ENCODE data around the gene MAPKAPK5. TPM values are rescaled to one million over a fixed set of nuclear protein-coding genes. Genes with fewer than 3 reads are reported as not detected.
A peak's percentile ranks its signal among the peaks of the same experiment; 100 is the strongest.

Gene MAPKAPK5
- total RNA-seq (61.1 TPM), polyA plus RNA-seq (10 to 100 TPM; 27.5 to 33.5 (median 32.1) TPM)

GRCh38 chr12:111841750-111842555 lies at the start of gene MAPKAPK5:
Gene MAPKAPK5 (plus strand): TSS chr12:111842228. CDS start chr12:111842734, 506 bp downstream.
- Histone ChIP-seq H3K4me3 (ENCODE audit: low read depth, low read length) (peak within 1 kb of the TSS; percentile 100), H3K36me3 (ENCODE audit: control insufficient read depth, insufficient read depth, low read length) (peaks cover 21% of the 10 kb centered on the region), H3K9me3 (ENCODE audit: control insufficient read depth in 2 of 2, low read length in 2 of 2) (no peaks in the 10 kb centered on the region), H3K27ac (ENCODE audit: insufficient read depth, low read length, poor library complexity, severe bottlenecking) (peak within 1 kb of the TSS; percentile 91), H3K27me3 (ENCODE audit: control insufficient read depth, insufficient read depth, low read length) (no peaks in the 10 kb centered on the region), H3K4me1 (ENCODE audit: control insufficient read depth, insufficient read depth, low read length, poor library complexity, severe bottlenecking) (peaks cover 46% of the 10 kb centered on the region)
- ATAC-seq (ENCODE audit: low read depth in 2 of 2) (peak; percentile 93 to 96), DNase-seq (peak; percentile 94 to 98 (median 97))
- peak within 1 kb of the TSS; percentile 99 to 100 (median 99) for H3K27ac Mint-ChIP-seq
- H3K36me3 Mint-ChIP-seq = peaks cover 33% of the 10 kb centered on the region
- peak within 1 kb of the TSS; percentile 97 to 99 (median 98) for H3K4me3 Mint-ChIP-seq
- H3K4me1 Mint-ChIP-seq = peaks cover 24 to 74% (median 46%) of the 10 kb centered on the region in 4 donors
- H3K27me3 Mint-ChIP-seq = peaks cover 7% of the 10 kb centered on the region
- no peaks in the 10 kb centered on the region for H3K9me3 Mint-ChIP-seq

DNA sequence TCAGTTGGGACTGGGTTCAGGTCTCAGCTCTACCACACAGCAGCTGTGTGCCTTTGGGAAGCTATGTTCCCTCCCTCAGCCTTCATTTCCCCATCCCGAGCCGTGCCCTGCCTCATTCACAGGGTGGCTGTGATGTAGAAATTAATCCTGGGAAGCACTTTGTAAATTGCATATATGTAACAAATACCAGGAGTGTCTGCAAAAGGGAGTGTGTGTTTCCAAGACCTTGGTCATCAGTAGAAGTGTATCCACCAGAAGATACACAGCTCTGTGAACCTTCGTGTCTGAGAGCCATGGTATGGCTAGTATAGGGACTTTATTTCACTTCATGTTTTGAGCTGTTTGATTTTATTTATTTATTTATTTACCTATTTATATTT lies 49.2 kb upstream of the MAPKAPK5 start:
- Mint-ChIP-seq H3K27ac (no peak overlapping the region), H3K4me3 (no peak overlapping the region), H3K27me3 (no peaks in the 10 kb centered on the region), H3K4me1 (no peaks in the 10 kb centered on the region), H3K36me3 (no peaks in the 10 kb centered on the region), H3K9me3 (no peaks in the 10 kb centered on the region)
- DNase-seq = no peak
- Histone ChIP-seq H3K27ac (ENCODE audit: insufficient read depth, low read length, poor library complexity, severe bottlenecking) (no peak overlapping the region), H3K36me3 (ENCODE audit: control insufficient read depth, insufficient read depth, low read length) (no peaks in the 10 kb centered on the region), H3K9me3 (ENCODE audit: control insufficient read depth in 2 of 2, low read length in 2 of 2) (no peaks in the 10 kb centered on the region), H3K4me3 (ENCODE audit: low read depth, low read length) (no peak overlapping the region), H3K4me1 (ENCODE audit: control insufficient read depth, insufficient read depth, low read length, poor library complexity, severe bottlenecking) (no peaks in the 10 kb centered on the region), H3K27me3 (ENCODE audit: control insufficient read depth, insufficient read depth, low read length) (no peaks in the 10 kb centered on the region)
- no peak for ATAC-seq (ENCODE audit: low read depth in 2 of 2)

DNA sequence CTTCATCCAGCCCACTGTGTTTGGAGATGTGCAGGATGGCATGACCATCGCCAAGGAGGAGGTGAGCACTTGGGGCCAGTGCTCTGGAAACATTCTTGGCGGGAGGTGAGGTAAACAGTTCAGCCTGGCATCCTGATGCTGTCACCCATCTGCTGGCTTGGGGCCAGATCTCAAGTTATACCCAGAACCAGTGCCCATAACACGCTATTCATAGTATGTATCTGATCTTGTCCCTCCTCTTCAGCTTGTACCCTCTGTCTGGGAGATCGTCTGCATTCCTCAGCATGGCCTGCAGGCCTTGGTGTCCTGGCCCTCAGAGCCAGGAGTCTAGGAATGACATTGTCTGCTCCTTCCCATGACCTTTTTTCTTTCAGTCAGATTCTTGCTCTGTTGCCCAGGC lies 43.8 kb upstream of the MAPKAPK5 start:
- H3K9me3 Mint-ChIP-seq = no peaks in the 10 kb centered on the region
- H3K9me3 ChIP-seq (ENCODE audit: control insufficient read depth in 2 of 2, low read length in 2 of 2) = no peaks in the 10 kb centered on the region
- no peak overlapping the region for H3K27ac ChIP-seq (ENCODE audit: insufficient read depth, low read length, poor library complexity, severe bottlenecking)
- H3K36me3 Mint-ChIP-seq = peaks cover 5% of the 10 kb centered on the region
- H3K4me3 ChIP-seq (ENCODE audit: low read depth, low read length) = no peak overlapping the region
- no peaks in the 10 kb centered on the region for H3K4me1 ChIP-seq (ENCODE audit: control insufficient read depth, insufficient read depth, low read length, poor library complexity, severe bottlenecking)
- H3K4me3 Mint-ChIP-seq = no peak overlapping the region
- ATAC-seq (ENCODE audit: low read depth in 2 of 2) (no peak), DNase-seq (no peak)
- no peaks in the 10 kb centered on the region for H3K27me3 ChIP-seq (ENCODE audit: control insufficient read depth, insufficient read depth, low read length)
- H3K27me3 Mint-ChIP-seq = no peaks in the 10 kb centered on the region
- H3K36me3 ChIP-seq (ENCODE audit: control insufficient read depth, insufficient read depth, low read length) = no peaks in the 10 kb centered on the region
- H3K27ac Mint-ChIP-seq = no peak overlapping the region
- H3K4me1 Mint-ChIP-seq = no peaks in the 10 kb centered on the region

- H3K9me3 ChIP-seq (ENCODE audit: control insufficient read depth in 2 of 2, low read length in 2 of 2) = no peaks in the 10 kb centered on the region
- H3K27me3 ChIP-seq (ENCODE audit: control insufficient read depth, insufficient read depth, low read length) = no peaks in the 10 kb centered on the region
- no peak overlapping the region for H3K4me3 ChIP-seq (ENCODE audit: low read depth, low read length)
- no peak overlapping the region for H3K4me3 Mint-ChIP-seq
- H3K9me3 Mint-ChIP-seq = no peaks in the 10 kb centered on the region
- H3K36me3 Mint-ChIP-seq = peaks cover 5% of the 10 kb centered on the region
- no peak overlapping the region for H3K27ac Mint-ChIP-seq
- H3K4me1 Mint-ChIP-seq = no peaks in the 10 kb centered on the region
- no peaks in the 10 kb centered on the region for H3K27me3 Mint-ChIP-seq
- no peak overlapping the region for H3K27ac ChIP-seq (ENCODE audit: insufficient read depth, low read length, poor library complexity, severe bottlenecking)
- DNase-seq = no peak
- H3K36me3 ChIP-seq (ENCODE audit: control insufficient read depth, insufficient read depth, low read length) = no peaks in the 10 kb centered on the region
- no peak for ATAC-seq (ENCODE audit: low read depth in 2 of 2)
- no peaks in the 10 kb centered on the region for H3K4me1 ChIP-seq (ENCODE audit: control insufficient read depth, insufficient read depth, low read length, poor library complexity, severe bottlenecking)
These were observed 42.3 kb upstream of the MAPKAPK5 start for GRCh38 chr12:111799758-111800157.

DNA sequence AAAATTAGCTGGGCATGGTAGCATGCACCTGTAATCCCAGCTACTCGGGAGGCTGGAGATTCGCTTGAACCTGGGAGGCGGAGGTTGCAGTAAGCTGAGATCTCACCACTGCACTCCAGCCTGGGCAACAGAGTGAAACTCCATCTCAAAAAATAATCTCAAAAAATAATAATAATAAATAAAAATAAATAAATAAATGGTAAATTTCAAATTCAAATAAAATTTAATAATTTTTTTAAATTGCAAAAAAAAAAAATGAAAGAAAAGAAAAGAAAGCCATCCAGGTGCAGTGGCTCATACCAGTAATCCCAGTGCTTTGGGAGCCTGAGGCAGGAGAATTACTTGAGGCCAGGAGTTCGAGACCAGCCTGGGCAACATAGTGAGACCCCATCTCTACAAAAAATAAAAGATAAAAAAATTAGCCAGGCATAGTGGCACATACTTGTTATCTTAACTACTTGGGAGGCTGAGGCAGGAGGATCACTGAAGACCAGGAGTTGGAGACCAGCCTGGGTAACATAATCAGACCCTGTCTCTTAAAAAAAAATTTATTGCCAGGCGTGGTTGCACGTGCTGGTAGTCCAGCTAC lies 38.9 kb upstream of the MAPKAPK5 start:
- DNase-seq = no peak
- Mint-ChIP-seq H3K27ac (no peak overlapping the region), H3K4me1 (no peaks in the 10 kb centered on the region), H3K4me3 (no peak overlapping the region), H3K9me3 (no peaks in the 10 kb centered on the region), H3K27me3 (no peaks in the 10 kb centered on the region), H3K36me3 (peaks cover 5% of the 10 kb centered on the region)
- Histone ChIP-seq H3K4me1 (ENCODE audit: control insufficient read depth, insufficient read depth, low read length, poor library complexity, severe bottlenecking) (no peaks in the 10 kb centered on the region), H3K9me3 (ENCODE audit: control insufficient read depth in 2 of 2, low read length in 2 of 2) (no peaks in the 10 kb centered on the region), H3K27ac (ENCODE audit: insufficient read depth, low read length, poor library complexity, severe bottlenecking) (no peak overlapping the region), H3K27me3 (ENCODE audit: control insufficient read depth, insufficient read depth, low read length) (no peaks in the 10 kb centered on the region), H3K4me3 (ENCODE audit: low read depth, low read length) (no peak overlapping the region), H3K36me3 (ENCODE audit: control insufficient read depth, insufficient read depth, low read length) (no peaks in the 10 kb centered on the region)
- no peak for ATAC-seq (ENCODE audit: low read depth in 2 of 2)

GRCh38 chr12:111803851-111804250 lies 38.2 kb upstream of the MAPKAPK5 start:
- Mint-ChIP-seq H3K27ac (no peak overlapping the region), H3K4me3 (no peak overlapping the region), H3K27me3 (peaks cover 4% of the 10 kb centered on the region), H3K36me3 (peaks cover 5% of the 10 kb centered on the region), H3K9me3 (no peaks in the 10 kb centered on the region), H3K4me1 (no peaks in the 10 kb centered on the region)
- Histone ChIP-seq H3K36me3 (ENCODE audit: control insufficient read depth, insufficient read depth, low read length) (no peaks in the 10 kb centered on the region), H3K27me3 (ENCODE audit: control insufficient read depth, insufficient read depth, low read length) (no peaks in the 10 kb centered on the region), H3K27ac (ENCODE audit: insufficient read depth, low read length, poor library complexity, severe bottlenecking) (no peak overlapping the region), H3K4me3 (ENCODE audit: low read depth, low read length) (no peak overlapping the region), H3K9me3 (ENCODE audit: control insufficient read depth in 2 of 2, low read length in 2 of 2) (no peaks in the 10 kb centered on the region), H3K4me1 (ENCODE audit: control insufficient read depth, insufficient read depth, low read length, poor library complexity, severe bottlenecking) (no peaks in the 10 kb centered on the region)
- DNase-seq (no peak), ATAC-seq (ENCODE audit: low read depth in 2 of 2) (no peak)

GRCh38 chr12:111806304-111806703 lies 35.7 kb upstream of the MAPKAPK5 start:
- Histone ChIP-seq H3K4me1 (ENCODE audit: control insufficient read depth, insufficient read depth, low read length, poor library complexity, severe bottlenecking) (no peaks in the 10 kb centered on the region), H3K9me3 (ENCODE audit: control insufficient read depth in 2 of 2, low read length in 2 of 2) (no peaks in the 10 kb centered on the region), H3K36me3 (ENCODE audit: control insufficient read depth, insufficient read depth, low read length) (no peaks in the 10 kb centered on the region), H3K27me3 (ENCODE audit: control insufficient read depth, insufficient read depth, low read length) (no peaks in the 10 kb centered on the region), H3K27ac (ENCODE audit: insufficient read depth, low read length, poor library complexity, severe bottlenecking) (no peak overlapping the region), H3K4me3 (ENCODE audit: low read depth, low read length) (no peak overlapping the region)
- no peak for ATAC-seq (ENCODE audit: low read depth in 2 of 2)
- Mint-ChIP-seq H3K36me3 (no peaks in the 10 kb centered on the region), H3K4me1 (no peaks in the 10 kb centered on the region), H3K9me3 (no peaks in the 10 kb centered on the region), H3K27ac (no peak overlapping the region), H3K27me3 (peaks cover 4% of the 10 kb centered on the region), H3K4me3 (no peak overlapping the region)
- no peak for DNase-seq

GRCh38 chr12:111807232-111807631 lies 34.8 kb upstream of the MAPKAPK5 start:
- ATAC-seq (ENCODE audit: low read depth in 2 of 2) = no peak
- H3K9me3 ChIP-seq (ENCODE audit: control insufficient read depth in 2 of 2, low read length in 2 of 2) = no peaks in the 10 kb centered on the region
- H3K36me3 ChIP-seq (ENCODE audit: control insufficient read depth, insufficient read depth, low read length) = no peaks in the 10 kb centered on the region
- H3K27ac ChIP-seq (ENCODE audit: insufficient read depth, low read length, poor library complexity, severe bottlenecking) = no peak overlapping the region
- DNase-seq = no peak
- Mint-ChIP-seq H3K4me3 (no peak overlapping the region), H3K27ac (no peak overlapping the region), H3K9me3 (peaks cover 0 to 1% (median 0%) of the 10 kb centered on the region in 7 donors), H3K27me3 (peaks cover 4% of the 10 kb centered on the region), H3K4me1 (no peaks in the 10 kb centered on the region), H3K36me3 (no peaks in the 10 kb centered on the region)
- H3K27me3 ChIP-seq (ENCODE audit: control insufficient read depth, insufficient read depth, low read length) = no peaks in the 10 kb centered on the region
- no peaks in the 10 kb centered on the region for H3K4me1 ChIP-seq (ENCODE audit: control insufficient read depth, insufficient read depth, low read length, poor library complexity, severe bottlenecking)
- no peak overlapping the region for H3K4me3 ChIP-seq (ENCODE audit: low read depth, low read length)

Data from CD4-positive, CD25-positive, alpha-beta regulatory T cell (primary cell).